Neutrophil (primary cell): ENCODE measurements around the gene DHX35.
"Not testable (repeated sequence)": the region's sequence is repeated elsewhere in the genome, so short reads cannot be mapped to it uniquely, and the experiment has no call there.

Source experiments
- H3K27ac ChIP-seq: fragments of 200-600 bp; sonication (generic); 2 replicates; pipeline ENCODE4 v1.5.1; 2016; ENCODE audit warnings: mild to moderate bottlenecking, moderate library complexity
- H3K27me3 ChIP-seq: fragments of 200-600 bp; sonication (generic); 2 replicates; pipeline ENCODE4 v1.6.0; 2016; ENCODE audit warnings: mild to moderate bottlenecking
- H3K36me3 ChIP-seq: fragments of 200-600 bp; sonication (generic); 2 replicates; pipeline ENCODE4 v1.5.1; 2017
- H3K4me1 ChIP-seq, 2 experiments: fragments of 200-600 bp in 1 of 2; sonication (generic) in 1 of 2; 1 replicate in 1 of 2; 2 replicates in 1 of 2; pipeline versions ENCODE4 v1.5.1 to v1.6.1; 2013 to 2016; ENCODE audit warnings: low read depth in 1 of 2, low read length in 1 of 2, mild to moderate bottlenecking in 1 of 2, moderate library complexity in 1 of 2; ENCODE audit not compliant: control insufficient read depth in 1 of 2, insufficient read depth in 1 of 2
- H3K4me3 ChIP-seq, 2 experiments: fragments of 200-600 bp in 1 of 2; sonication (generic) in 1 of 2; 1 replicate in 1 of 2; 2 replicates in 1 of 2; pipeline ENCODE4 v1.5.1; 2013 to 2016; ENCODE audit warnings: low read depth in 1 of 2, low read length in 1 of 2, mild to moderate bottlenecking in 1 of 2, moderate library complexity in 1 of 2
- H3K9me3 ChIP-seq: fragments of 200-600 bp; sonication (generic); 2 replicates; pipeline ENCODE4 v1.5.1; 2016
- TF ChIP-seq, protein P1 (sequence below): fragments of 200-600 bp; sonication (generic); IDR thresholded peaks from 2 replicates; pipeline ENCODE4 v1.5.1; 2016; ENCODE audit warnings: antibody characterized with exemption

DHX35 gene

DNA sequence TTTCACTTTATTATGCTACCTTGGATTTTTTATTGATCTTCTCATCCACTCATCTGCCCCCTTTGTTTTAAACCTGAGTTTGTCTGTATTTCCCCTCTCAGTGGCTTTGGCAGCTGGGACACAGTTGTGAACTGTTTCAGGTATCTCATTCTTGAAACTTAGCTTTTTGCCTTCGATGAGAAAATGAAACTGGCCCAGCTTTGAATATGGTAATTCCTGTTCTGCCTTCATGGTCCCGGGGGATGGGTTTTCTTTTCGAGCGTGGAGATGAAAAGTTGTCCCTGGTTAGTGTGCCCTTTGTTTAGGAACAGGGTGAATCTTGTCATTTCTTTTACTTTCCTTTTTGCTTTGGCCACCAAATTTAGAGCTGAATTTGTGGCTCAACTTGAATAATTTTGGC, 25.6 kb downstream of the DHX35 start:
- peaks cover 33% of the 10 kb centered on the region in 2 experiments for H3K4me1 ChIP-seq
- H3K9me3 ChIP-seq: no peaks in the 10 kb centered on the region
- H3K27ac ChIP-seq: no peak overlapping the region
- TF ChIP-seq, protein P1, sequence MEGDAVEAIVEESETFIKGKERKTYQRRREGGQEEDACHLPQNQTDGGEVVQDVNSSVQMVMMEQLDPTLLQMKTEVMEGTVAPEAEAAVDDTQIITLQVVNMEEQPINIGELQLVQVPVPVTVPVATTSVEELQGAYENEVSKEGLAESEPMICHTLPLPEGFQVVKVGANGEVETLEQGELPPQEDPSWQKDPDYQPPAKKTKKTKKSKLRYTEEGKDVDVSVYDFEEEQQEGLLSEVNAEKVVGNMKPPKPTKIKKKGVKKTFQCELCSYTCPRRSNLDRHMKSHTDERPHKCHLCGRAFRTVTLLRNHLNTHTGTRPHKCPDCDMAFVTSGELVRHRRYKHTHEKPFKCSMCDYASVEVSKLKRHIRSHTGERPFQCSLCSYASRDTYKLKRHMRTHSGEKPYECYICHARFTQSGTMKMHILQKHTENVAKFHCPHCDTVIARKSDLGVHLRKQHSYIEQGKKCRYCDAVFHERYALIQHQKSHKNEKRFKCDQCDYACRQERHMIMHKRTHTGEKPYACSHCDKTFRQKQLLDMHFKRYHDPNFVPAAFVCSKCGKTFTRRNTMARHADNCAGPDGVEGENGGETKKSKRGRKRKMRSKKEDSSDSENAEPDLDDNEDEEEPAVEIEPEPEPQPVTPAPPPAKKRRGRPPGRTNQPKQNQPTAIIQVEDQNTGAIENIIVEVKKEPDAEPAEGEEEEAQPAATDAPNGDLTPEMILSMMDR: no peak
- H3K4me3 ChIP-seq: no peak overlapping the region
- H3K27me3 ChIP-seq: no peaks in the 10 kb centered on the region
- peaks cover 5% of the 10 kb centered on the region for H3K36me3 ChIP-seq

DNA sequence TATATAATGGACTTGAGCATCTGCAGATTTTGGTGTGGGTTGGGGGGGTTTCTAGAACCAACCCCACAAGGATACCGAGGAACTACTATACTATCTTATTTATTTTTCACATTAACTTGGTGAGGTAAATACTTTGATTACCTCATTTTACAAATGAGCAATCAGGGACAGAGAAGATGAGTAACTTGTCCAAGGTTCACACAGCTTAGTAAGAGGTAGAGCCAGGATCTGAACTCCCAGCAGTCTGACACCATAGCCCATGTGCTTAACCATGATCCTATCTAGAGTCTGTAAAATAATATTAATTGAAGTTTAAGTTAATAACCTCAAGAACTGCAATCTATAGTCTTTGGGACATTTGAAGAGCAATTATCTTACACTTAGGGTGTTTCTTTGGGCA, 28.6 kb downstream of the DHX35 start:
- H3K27me3 ChIP-seq: no peaks in the 10 kb centered on the region
- no peak overlapping the region for H3K4me3 ChIP-seq
- H3K27ac ChIP-seq: no peak overlapping the region
- H3K36me3 ChIP-seq: peaks cover 13% of the 10 kb centered on the region
- TF ChIP-seq, protein P1: no peak
- peaks cover 11 to 13% of the 10 kb centered on the region in 2 experiments for H3K4me1 ChIP-seq
- no peaks in the 10 kb centered on the region for H3K9me3 ChIP-seq

- H3K9me3 ChIP-seq: no peaks in the 10 kb centered on the region
- no peak overlapping the region for H3K27ac ChIP-seq
- no peak overlapping the region for H3K4me3 ChIP-seq
- TF ChIP-seq, protein P1: no peak
- no peaks in the 10 kb centered on the region for H3K4me1 ChIP-seq
- H3K36me3 ChIP-seq: peaks cover 16% of the 10 kb centered on the region
- H3K27me3 ChIP-seq: no peaks in the 10 kb centered on the region
Measured at GRCh38 chr20:38991814-38992704, 29.9 kb downstream of the DHX35 start.

DNA sequence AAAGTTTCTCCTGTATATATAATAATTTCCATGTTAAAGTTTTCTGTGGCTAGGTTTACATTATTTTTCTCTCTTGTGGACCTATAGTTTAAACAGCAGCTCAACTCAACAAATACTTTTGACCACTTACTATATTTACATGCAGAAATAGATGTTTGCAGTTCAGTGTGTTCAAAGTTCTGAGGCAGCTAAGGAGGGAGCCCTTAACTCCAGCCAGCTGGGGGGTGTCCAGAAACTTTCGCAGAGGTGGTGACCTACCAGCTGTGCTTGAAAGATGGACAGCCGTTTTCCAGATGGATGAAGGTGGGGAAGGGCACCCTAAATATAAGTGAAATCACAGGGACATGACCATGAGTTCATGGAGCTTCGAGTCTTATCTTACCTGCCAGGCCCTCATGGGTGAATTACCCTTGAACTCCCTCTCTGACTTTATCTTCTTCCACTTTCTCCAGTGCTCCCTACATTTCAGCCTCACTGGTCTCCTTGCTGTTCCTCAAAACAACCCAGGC, 33.4 kb downstream of the DHX35 start:
- no peaks in the 10 kb centered on the region for H3K4me1 ChIP-seq
- TF ChIP-seq, protein P1: no peak
- H3K9me3 ChIP-seq: no peaks in the 10 kb centered on the region
- no peak overlapping the region for H3K27ac ChIP-seq
- peaks cover 45% of the 10 kb centered on the region for H3K36me3 ChIP-seq
- no peak overlapping the region for H3K4me3 ChIP-seq
- H3K27me3 ChIP-seq: no peaks in the 10 kb centered on the region

GRCh38 chr20:38996866-38997265, 34.7 kb downstream of the DHX35 start:
- H3K4me3 ChIP-seq, H3K27ac ChIP-seq, H3K4me1 ChIP-seq, H3K27me3 ChIP-seq, H3K9me3 ChIP-seq: not testable (repeated sequence)
- peaks cover 58% of the 10 kb centered on the region for H3K36me3 ChIP-seq

DNA sequence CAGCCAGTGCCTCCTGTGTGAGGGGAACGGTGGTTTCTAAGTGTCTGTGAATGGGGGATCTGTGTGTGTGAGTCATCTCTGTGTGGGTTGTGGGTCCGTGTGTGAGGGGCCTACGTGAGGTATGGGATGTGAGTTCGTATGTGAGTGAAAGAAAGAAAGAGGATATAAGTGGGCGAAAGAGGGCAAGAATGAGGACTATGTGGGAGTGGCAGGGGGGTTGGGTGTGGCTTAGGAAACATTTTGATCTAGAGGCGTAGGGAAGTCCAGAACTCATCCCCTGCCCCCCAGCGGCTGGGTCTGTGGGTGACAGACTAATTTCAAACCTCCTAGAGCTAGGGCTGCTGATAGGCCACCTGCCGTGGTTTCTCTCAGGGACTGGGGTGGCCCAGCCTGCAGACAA, 35.5 kb downstream of the DHX35 start:
- no peak overlapping the region for H3K27ac ChIP-seq
- TF ChIP-seq, protein P1: no peak
- H3K36me3 ChIP-seq: peaks cover 65% of the 10 kb centered on the region
- no peak overlapping the region for H3K4me3 ChIP-seq
- no peaks in the 10 kb centered on the region for H3K27me3 ChIP-seq
- H3K9me3 ChIP-seq: no peaks in the 10 kb centered on the region
- no peaks in the 10 kb centered on the region for H3K4me1 ChIP-seq
